ENCODE measurements around the gene RBMS2.
"Not testable (repeated sequence)": the region's sequence is repeated elsewhere in the genome, so short reads cannot be mapped to it uniquely, and the experiment has no call there.

RBMS2 gene

GRCh38 chr12:56521590-56522371 lies at the start of gene RBMS2:
Gene RBMS2 (plus strand): TSS chr12:56521820. CDS start chr12:56522024, 204 bp downstream.
- no peak for FAIRE-seq

- FAIRE-seq = no peak
Observed at GRCh38 chr12:56474389-56474788, 47.2 kb upstream of the RBMS2 start.

GRCh38 chr12:56476143-56476542 lies 45.5 kb upstream of the RBMS2 start:
- no peak for FAIRE-seq

GRCh38 chr12:56476972-56477432 lies 44.6 kb upstream of the RBMS2 start:
- no peak for FAIRE-seq

- FAIRE-seq = no peak
Observed at GRCh38 chr12:56477521-56478225, 43.9 kb upstream of the RBMS2 start.

DNA sequence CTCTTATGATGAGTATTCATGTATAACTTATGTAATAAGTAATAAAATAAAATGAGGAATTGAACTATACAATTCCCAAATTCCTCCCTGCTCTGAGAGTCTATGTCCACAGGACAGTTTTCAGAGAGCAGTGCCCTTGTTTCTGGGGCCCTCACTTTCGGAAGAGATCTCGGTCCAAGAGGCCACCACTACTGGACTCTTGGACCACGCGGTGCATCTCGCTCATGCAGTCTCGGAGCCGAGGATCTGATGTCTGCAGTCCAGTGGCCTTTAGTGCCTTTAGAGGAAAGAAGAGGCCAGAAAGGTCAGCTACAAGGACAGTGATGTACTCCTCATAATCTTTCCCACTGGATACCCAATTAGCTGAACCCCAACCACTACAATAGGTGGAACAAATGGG lies 42.0 kb upstream of the RBMS2 start:
- no peak for FAIRE-seq

DNA sequence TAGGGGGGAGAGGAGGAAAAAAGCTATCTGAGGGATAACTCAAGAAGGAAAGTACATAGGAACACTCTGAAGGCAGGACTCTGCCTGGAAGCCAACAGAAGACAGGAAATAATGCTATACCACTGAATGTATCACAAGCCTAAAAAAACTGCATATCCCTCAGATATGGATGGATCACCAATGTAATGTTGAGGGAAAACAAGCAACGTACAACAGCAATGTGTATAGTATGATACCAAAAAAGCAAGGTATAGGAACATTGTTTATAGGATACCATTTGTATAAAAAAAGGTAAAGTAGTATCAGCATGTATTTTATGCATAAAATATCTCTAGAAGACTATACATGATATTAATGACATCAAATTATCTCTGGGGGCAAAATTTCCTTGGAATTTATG lies 37.1 kb upstream of the RBMS2 start:
- no peak for FAIRE-seq

- FAIRE-seq = no peak
Observed at GRCh38 chr12:56486694-56487093, 34.9 kb upstream of the RBMS2 start.

GRCh38 chr12:56487448-56488040 lies 34.1 kb upstream of the RBMS2 start:
- FAIRE-seq = no peak

GRCh38 chr12:56488041-56488955 lies 33.3 kb upstream of the RBMS2 start, which contains the start of gene GLS2:
Gene GLS2 (minus strand): TSS chr12:56488161. CDS start chr12:56488118, 43 bp downstream.
- FAIRE-seq = no peak

- FAIRE-seq = no peak
Observed at GRCh38 chr12:56490360-56490759, 31.3 kb upstream of the RBMS2 start.

DNA sequence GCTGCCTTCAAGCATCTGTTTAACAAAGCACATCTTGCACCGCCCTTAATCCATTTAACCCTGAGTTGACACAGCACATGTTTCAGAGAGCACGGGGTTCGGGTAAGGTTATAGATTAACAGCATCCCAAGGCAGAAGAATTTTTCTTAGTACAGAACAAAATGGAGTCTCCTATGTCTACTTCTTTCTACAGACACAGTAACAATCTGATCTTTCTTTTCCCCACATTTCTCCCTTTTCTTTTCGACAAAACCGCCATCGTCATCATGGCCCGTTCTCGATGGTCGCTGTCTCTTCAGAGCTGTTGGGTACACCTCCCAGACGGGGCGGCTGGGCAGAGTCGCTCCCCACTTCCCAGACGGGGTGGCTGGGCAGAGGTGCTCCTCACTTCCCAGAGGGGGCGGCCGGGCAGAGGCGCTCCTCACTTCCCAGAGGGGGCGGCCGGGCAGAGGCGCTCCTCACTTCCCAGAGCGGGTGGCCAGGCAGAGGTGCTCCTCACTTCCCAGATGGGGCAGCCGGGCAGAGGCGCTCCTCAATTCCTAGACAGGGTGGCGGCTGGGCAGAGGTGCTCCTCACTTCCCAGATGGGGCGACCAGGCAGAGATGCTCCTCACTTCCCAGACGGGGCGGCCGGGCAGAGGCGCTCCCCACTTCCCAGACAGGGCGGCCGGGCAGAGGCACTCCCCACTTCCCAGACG lies 28.1 kb upstream of the RBMS2 start:
- not testable (repeated sequence) for FAIRE-seq

DNA sequence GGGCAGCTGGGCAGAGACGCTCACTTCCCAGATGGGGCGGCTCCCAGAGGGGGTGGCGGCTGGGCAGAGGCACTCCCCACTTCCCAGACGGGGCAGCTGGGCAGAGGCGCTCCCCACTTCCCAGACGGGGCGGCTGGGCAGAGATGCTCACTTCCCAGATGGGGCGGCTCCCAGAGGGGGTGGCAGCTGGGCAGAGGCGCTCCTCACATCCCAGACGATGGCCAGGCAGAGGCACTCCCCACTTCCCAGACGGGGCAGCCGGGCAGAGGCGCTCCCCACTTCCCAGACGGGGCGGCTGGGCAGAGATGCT lies 27.6 kb upstream of the RBMS2 start:
- not testable (repeated sequence) for FAIRE-seq

DNA sequence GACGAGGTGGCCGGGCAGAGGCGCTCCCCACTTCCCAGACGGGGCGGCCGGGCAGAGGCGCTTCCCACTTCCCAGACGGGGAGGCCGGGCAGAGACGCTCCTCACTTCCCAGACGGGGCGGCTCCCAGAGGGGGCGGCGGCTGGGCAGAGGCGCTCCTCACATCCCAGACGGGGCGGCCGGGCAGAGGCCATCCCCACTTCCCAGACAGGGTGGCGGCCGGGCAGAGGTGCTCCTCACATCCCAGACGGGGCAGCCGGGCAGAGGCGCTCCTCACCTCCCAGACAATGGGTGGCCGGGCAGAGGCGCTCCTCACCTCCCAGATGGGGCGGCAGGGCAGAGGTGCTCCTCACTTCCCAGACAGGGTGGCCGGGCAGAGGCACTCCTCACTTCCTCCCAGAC lies 27.1 kb upstream of the RBMS2 start:
- not testable (repeated sequence) for FAIRE-seq

DNA sequence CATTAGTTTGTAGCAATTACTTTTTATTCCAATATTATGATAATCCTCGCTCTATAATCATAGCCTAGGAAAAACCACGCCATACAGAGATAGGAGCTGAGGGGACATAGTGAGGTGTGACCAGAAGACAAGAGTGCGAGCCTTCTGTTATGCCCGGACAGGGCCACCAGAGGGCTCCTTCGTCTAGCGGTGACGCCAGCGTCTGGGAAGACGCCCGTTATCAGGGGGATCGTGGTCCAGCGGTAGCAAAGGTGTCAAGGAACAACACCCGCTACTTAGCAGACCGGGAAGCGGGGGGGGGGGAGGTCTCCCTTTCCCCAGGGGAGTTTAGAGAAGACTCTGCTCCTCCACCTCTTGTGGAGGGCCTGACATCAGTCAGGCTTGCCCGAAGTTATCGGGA lies 24.9 kb upstream of the RBMS2 start:
- not testable (repeated sequence) for FAIRE-seq

GRCh38 chr12:56498126-56498902 lies 23.3 kb upstream of the RBMS2 start:
- FAIRE-seq = not testable (repeated sequence)

- not testable (repeated sequence) for FAIRE-seq
Observed at GRCh38 chr12:56499452-56499851, 22.2 kb upstream of the RBMS2 start.

GRCh38 chr12:56499879-56500278 lies 21.7 kb upstream of the RBMS2 start:
- not testable (repeated sequence) for FAIRE-seq

- no peak for FAIRE-seq
Observed at GRCh38 chr12:56510786-56511185, 10.8 kb upstream of the RBMS2 start.

GRCh38 chr12:56514014-56514318 lies 7.7 kb upstream of the RBMS2 start:
- FAIRE-seq = not testable (repeated sequence)

- no peak for FAIRE-seq
Observed at GRCh38 chr12:56517854-56518253, 3.8 kb upstream of the RBMS2 start.

Data from colon (tissue), 2 donors.